Inflammatory macrophage treated with lipopolysaccharide for 1 hour (primary cell): ENCODE data around the gene LRRC37A3.
"Not testable (repeated sequence)": the region's sequence is repeated elsewhere in the genome, so short reads cannot be mapped to it uniquely, and the experiment has no call there.

Experiments used
- DNase-seq, 2 donors: peaks; one replicate each; pipeline ENCODE4 v3.0.0-alpha.2; 2020 to 2022

LRRC37A3 gene

DNA sequence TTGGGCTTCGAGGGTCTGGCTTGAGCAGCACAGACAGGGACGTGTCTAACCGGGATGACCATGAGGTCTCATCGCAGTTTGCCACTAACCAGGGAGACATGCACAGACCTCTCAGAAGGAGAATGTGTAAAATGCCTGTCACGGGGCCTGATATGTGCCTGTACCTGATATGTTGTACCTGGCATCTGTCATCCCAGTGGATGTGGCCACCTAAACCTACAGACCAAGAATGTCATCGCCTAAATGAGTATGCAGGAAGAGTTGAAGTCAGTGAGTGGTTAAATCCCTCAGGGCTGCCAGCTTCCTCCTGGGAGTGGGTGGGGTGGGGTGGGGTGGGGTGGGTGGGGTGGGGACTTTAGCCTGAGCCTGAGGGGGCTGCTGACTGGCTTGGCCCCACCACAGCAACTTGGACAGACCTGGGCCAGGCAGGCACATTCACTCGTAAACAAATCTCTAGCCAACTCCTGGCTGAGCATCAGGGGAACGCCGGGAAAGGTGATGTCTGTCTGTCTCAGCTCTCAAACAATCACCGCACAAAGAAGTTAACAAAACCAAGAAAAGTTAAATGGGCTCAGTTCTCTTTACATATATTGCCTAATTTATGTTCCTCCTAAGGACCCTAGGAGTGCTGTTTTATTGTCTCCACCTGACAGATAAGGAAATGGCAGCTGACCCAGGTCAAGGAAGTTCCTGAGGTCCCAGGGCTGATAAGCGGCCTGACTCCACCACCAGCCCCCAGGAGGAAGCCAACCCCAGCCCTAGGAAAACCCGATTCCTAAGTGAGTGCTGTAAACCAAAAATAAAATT is 89.3 kb downstream of the LRRC37A3 start:
- not testable (repeated sequence) for DNase-seq

DNA sequence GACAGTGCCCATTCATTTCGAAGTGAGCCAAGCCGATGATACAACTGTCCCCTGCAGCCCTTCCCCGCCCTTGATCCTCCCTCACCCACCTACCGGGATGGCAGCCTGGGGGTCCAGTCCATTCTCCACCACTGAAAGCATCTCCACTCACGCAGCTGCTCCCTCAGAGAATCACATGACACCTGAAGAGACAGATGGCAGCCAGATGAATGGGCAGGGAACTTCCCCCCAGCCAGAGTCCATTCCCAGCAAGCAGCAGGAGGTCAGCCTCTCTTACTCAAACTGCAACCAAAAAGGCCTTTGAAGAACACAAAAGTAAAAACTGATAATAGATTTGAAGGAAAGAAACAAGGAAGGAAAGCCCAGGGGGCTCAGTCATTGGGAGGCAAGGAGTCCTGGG is 90.2 kb downstream of the LRRC37A3 start:
- not testable (repeated sequence) for DNase-seq

- not testable (repeated sequence) for DNase-seq
Measured at GRCh38 chr17:64818904-64819303, 100.4 kb downstream of the LRRC37A3 start.

GRCh38 chr17:64815833-64816198 is 103.5 kb downstream of the LRRC37A3 start:
- DNase-seq, result not testable (repeated sequence)

- DNase-seq, result not testable (repeated sequence)
Measured at GRCh38 chr17:64814993-64815832, 104.1 kb downstream of the LRRC37A3 start.

GRCh38 chr17:64808178-64808977 is 110.9 kb downstream of the LRRC37A3 start:
- peak; percentile 76 to 87 for DNase-seq
